ENCODE measurements around the gene SMAD7.

Gene SMAD7

GRCh38 chr18:48902023-48902855, 48.5 kb downstream of the SMAD7 start:
- DNase-seq (ENCODE audit: low read depth, low spot score) = no peak
- no peak overlapping the region for H3K27ac ChIP-seq

- DNase-seq (ENCODE audit: low read depth, low spot score) = no peak
Measured at GRCh38 chr18:48901145-48902022, 49.4 kb downstream of the SMAD7 start.

GRCh38 chr18:48900469-48900868, 50.3 kb downstream of the SMAD7 start:
- no peak overlapping the region for H3K27ac ChIP-seq
- DNase-seq (ENCODE audit: low read depth, low spot score) = no peak

More at GRCh38 chr18:48901145-48902022, 49.4 kb downstream of the SMAD7 start:
- H3K27ac ChIP-seq = no peak overlapping the region

DNA sequence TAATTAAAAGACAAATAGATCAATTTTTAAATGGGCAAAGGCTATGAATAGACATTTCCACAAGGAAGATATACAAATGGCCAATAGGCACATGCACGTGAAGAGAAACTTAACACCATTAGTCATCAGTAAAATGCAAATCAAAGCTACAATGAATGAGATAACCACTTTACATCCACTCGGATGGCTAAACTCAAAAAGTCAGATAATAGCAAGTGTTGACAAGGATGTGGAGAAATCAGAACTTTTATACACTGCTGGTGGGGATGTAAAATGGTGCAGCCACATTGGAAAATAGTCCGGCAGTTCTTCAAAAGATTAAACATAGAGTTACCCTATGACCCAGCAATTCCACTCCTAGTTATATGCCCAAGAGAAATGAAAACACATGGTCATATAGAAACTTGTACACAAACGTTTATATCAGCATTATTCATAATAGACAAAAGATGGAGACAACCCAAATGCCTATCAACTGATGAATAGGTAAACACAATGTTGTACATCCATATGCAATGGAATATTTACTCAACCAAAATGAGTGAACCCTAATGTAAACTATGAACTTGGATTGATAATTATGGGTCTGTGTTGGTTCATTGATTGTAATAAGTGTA, 51.1 kb downstream of the SMAD7 start:
- no peak overlapping the region for H3K27ac ChIP-seq
- DNase-seq (ENCODE audit: low read depth, low spot score) = no peak

- H3K27ac ChIP-seq = no peak overlapping the region
- no peak for DNase-seq (ENCODE audit: low read depth, low spot score)
Measured at GRCh38 chr18:48898521-48898920, 52.2 kb downstream of the SMAD7 start.

- H3K27ac ChIP-seq = no peak overlapping the region
- no peak for DNase-seq (ENCODE audit: low read depth, low spot score)
Measured at GRCh38 chr18:48897531-48897930, 53.2 kb downstream of the SMAD7 start.

DNA sequence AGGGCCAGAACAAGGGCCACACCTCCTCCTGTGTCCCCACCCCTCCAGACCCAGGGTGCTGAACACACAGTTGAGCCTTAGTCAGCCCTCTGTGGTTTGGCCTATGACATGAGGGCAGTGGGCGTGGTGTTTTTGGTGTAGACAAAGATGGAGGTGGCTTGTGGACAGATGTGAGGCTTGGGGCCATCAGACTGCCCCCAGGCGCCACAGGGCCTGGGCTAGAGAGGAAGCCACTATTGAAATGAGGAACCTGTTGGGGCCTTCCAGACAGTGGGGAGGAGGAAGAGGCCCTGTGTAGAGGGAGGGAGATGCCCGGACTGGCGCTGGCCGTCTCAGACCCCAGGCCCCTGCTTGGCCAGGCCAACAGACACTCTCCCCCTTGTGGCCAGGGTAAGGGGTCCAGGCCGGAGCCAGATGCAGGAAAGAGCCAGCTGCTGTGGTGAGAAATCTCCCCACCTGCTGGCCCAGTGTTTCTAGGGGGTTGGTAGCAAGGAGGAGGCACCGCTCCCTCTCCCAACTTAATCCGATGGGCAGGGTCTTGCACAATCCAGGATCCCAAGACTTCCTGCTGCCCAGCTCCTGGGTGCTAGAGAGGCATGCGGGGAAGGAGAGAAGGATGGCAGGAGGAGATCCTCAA, 53.8 kb downstream of the SMAD7 start:
- no peak for DNase-seq (ENCODE audit: low read depth, low spot score)
- H3K27ac ChIP-seq = no peak overlapping the region

- no peak overlapping the region for H3K27ac ChIP-seq
- DNase-seq (ENCODE audit: low read depth, low spot score) = no peak
Measured at GRCh38 chr18:48896326-48896874, 54.4 kb downstream of the SMAD7 start.

GRCh38 chr18:48894799-48895346, 55.9 kb downstream of the SMAD7 start:
- H3K27ac ChIP-seq = no peak overlapping the region
- no peak for DNase-seq (ENCODE audit: low read depth, low spot score)

DNA sequence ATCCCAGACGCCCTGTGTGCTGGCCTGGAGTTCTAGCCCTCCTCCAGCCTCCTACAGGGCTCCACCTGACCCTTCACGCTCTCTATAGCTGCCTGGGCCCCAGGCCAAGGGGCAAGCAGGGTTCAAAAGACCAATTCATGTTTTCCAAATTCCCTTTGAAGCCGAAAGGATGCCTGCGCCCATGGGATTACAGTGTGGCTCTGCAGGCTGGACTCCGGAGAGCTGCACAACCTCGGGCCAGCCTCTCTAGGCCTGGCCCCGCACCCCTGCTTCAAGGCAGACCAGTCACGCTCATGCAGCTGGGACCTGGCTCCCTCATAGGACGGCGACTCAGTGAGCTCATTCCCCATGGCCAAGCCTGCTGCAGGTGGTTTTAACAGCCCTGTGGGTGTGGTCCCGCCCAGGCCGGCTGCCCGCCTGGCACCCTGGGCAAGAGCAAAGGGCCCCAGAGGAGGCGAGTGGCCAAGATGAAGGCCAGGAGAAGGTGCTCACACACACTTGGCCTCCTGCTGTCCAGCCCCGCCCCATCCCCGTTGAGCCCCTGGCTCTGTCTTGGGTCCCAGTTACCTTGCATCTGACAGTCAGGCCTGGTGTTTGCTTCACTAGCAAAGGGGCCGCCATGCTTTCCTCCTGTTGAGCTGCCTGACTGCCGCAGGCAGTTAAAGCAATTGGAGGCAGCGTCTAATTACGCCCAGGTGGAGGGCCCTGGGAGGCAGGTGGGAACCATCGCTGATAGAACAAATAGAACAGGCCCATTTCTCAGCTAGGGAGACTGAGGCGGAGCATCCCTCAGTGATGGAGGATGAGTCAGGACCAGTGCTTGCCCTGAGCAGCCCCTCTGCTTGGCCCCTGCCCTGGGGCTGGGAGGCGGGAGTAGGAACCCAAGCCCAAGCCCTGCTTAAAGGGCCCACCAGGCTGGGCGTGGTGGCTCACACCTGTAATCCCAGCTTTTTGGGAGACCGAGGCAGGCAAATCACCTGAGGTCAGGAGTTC, 56.9 kb downstream of the SMAD7 start:
- H3K27ac ChIP-seq = no peak overlapping the region
- no peak for DNase-seq (ENCODE audit: low read depth, low spot score)

DNA sequence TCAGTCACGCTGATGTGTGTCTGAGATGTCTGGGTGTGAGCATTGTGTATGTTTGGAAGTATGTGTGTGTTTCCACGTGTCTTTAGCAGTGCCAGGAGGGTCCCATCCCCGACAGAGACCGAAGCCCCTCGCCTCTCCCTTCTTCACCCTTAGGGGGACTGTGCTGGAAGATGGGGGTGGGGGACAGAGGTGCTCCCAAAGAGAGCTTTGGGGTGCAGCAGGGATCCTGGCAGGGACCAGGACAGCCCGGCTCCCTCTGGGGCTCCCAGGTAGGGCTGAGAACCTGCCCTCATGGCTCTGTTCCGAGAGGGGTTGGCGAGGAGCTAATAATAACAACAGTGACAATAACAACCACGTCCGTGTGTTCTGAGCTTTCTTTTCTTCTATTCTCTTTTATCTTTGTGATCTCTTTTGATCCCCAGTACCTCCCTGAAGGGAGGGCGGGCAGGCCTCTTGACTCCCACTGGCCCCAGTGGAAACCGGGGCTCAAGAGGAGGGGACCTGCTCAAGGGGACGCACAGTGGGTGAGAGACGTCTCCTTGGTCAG, 57.6 kb downstream of the SMAD7 start:
- no peak overlapping the region for H3K27ac ChIP-seq
- DNase-seq (ENCODE audit: low read depth, low spot score) = no peak

- DNase-seq (ENCODE audit: low read depth, low spot score) = no peak
- no peak overlapping the region for H3K27ac ChIP-seq
Measured at GRCh38 chr18:48892146-48892855, 58.5 kb downstream of the SMAD7 start.

- H3K27ac ChIP-seq = no peak overlapping the region
- no peak for DNase-seq (ENCODE audit: low read depth, low spot score)
Measured at GRCh38 chr18:48891721-48892120, 59.0 kb downstream of the SMAD7 start.

DNA sequence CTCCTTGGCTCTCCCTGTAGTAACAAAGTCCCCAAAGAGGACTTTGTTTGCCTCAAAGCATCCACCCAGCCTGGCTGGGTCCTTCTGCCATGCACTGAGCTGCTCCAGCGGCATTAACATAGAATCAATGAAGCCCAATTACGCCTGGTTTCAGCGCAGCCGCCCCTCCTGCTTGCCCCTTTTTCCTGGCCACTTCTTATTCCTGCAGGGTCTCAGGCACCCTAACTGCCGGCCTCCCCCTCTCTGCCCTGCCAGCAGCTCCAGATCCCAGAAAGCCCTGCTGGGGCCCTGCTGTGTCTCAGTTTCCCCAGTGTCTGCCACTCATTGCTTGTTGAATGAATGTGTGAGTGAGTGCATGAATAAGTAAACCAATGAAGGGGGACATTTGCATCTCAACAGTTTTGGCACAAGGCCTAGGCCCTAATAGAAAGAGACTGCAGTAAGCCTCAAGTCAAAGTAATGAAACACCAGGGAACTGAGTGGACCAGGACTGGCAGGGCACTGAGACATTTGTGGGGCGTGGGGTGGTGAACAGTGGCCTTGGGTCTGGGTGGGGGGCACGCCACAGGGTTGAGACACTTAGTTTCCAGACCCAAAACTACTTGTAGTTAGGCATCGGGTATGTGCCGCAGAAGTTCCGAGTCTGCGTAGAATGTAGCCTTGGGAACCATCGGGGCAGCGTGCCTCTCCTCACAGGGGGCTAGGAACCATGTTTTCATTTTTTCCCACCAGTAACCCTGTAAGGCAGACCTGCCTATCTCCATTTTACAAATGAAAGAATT, 60.6 kb downstream of the SMAD7 start:
- no peak overlapping the region for H3K27ac ChIP-seq
- no peak for DNase-seq (ENCODE audit: low read depth, low spot score)

DNA sequence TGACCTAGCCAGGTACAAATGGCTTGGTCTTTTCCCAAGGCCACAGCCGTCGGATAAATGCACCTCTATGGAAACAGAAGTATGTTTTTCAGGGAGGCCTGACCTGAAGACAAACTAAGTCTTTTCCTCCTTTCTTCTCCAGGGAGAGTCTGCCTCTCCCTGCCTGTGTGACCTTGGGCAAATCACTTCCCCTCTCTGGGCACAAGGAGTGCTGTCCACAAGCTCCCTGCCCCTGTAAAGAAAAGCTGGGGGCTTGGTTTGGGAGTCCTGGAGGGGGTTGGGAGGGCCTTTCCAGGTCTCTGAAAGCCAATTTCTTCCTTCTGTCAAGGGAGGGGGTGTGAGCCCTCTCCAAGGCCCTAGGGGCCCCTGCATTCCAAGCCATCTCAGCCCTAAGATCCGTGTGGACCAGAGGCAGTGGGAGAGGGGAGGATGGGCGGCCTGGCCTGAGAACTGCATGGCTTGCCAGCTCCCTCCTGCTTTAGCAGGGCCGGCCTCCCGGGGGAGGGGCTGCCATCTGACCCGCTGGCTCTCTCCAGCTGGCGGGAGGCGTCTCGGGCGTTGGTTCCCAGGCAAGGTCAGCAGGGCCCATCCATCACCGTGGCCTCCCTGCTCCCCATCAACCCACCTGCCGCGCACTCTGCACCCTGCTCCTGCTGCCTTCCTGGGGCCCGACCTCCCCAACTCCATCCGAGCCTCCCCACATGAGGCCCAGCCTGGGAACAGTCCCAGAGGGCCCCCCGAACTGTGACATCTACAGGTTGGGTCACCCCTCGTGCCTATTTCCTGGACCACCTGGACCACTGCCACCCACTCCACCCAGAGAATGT, 61.4 kb downstream of the SMAD7 start:
- no peak for DNase-seq (ENCODE audit: low read depth, low spot score)
- H3K27ac ChIP-seq = no peak overlapping the region

DNA sequence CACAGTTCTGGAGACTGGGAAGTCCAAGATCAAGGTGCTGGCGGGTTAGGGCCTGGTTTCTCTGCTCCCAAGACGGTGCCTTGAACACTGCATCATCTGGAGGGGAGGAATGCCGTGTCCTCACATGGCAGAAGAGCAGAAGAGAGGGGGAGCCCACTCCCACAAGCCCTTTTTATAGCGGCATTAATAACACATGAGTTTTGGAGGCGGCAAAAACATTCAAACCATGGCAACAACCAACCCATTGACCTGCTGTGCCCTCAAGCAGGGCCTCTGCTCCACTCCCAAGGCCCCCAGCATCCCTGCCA, 62.0 kb downstream of the SMAD7 start:
- DNase-seq (ENCODE audit: low read depth, low spot score) = no peak
- no peak overlapping the region for H3K27ac ChIP-seq

All from epithelial cell of prostate (primary cell).